Colonic mucosa (tissue), 4 donors: ENCODE data around the gene CLDN18. TPM values are rescaled to one million over a fixed set of nuclear protein-coding genes. Genes with fewer than 3 reads are reported as not detected.
A peak's percentile ranks its signal among the peaks of the same experiment; 100 is the strongest.

Source experiments
- DNase-seq: peaks from one replicate; pipeline ENCODE4 v3.0.0-alpha.2; 2020
- H3K27ac ChIP-seq: fragments of 200-600 bp; one replicate; pipeline ENCODE4 v1.8.0; 2021
- H3K27me3 ChIP-seq: fragments of 200-600 bp; one replicate; pipeline ENCODE4 v1.8.0; 2021
- H3K36me3 ChIP-seq: fragments of 200-600 bp; one replicate; pipeline ENCODE4 v1.8.0; 2021
- H3K4me1 ChIP-seq: fragments of 200-600 bp; one replicate; pipeline ENCODE4 v1.8.0; 2021; ENCODE audit warnings: mild to moderate bottlenecking
- H3K4me3 ChIP-seq: fragments of 200-600 bp; one replicate; pipeline ENCODE4 v1.8.0; 2021
- H3K9ac ChIP-seq, 2 donors: one replicate each; pipeline ENCODE4 v1.7.0; 2013; ENCODE audit warnings: control low read depth in 2 of 2, low read depth in 2 of 2, low read length in 2 of 2
- H3K9me3 ChIP-seq: fragments of 200-600 bp; one replicate; pipeline ENCODE4 v1.8.0; 2021
- intact Hi-C: fragments of 100-400 bp; cut with DNase I; formaldehyde crosslinking; loops from one replicate; pipeline ENCODE4 v1.14.1; 2022
- total RNA-seq, 2 donors: library from RNA; stranded (reverse); fragmentation: NEBNext Ultra II Directional in 1 of 2; extraction: Animal tissue kit (Norgen Biotek cat#: 25700) in 1 of 2; gene quantifications; one replicate each; pipeline ENCODE4 v1.2.1, GENCODE V29; 2021
- TF ChIP-seq, protein P1 (sequence below): fragments of 200-600 bp; IDR thresholded peaks from one replicate; pipeline ENCODE4 v1.8.0; 2022; ENCODE audit warnings: antibody characterized with exemption, mild to moderate bottlenecking
- donor health status: healthy.
- donor health status: DM: no; HTN: no; CAD: no.
- donor health status: DM: no; HTN: no; CAD: no.

The CLDN18 gene
- total RNA-seq, 2 donors from 2014 or later = 0.11 to 0.44 TPM

DNA sequence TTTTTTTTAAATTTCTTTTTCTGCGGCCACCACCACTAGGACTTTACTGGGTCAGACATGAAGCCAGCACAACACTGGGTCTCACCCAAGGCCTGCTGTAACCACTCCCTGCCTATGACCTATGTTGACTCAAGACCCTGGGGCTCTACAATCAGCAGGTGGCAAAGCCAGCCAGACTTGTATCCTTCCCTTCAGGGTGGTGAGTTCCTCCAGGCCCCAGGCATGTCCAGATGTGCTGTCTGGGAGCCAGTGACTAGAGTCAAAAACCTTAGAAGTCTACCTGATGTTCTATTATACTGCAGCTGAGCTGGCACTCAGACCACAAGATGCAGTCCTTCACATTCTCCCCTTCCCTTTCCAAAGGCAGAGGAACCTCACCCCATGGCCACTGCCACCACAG is 31.6 kb upstream of the CLDN18 start:
- no peaks in the 10 kb centered on the region for H3K9me3 ChIP-seq
- TF ChIP-seq, protein P1, sequence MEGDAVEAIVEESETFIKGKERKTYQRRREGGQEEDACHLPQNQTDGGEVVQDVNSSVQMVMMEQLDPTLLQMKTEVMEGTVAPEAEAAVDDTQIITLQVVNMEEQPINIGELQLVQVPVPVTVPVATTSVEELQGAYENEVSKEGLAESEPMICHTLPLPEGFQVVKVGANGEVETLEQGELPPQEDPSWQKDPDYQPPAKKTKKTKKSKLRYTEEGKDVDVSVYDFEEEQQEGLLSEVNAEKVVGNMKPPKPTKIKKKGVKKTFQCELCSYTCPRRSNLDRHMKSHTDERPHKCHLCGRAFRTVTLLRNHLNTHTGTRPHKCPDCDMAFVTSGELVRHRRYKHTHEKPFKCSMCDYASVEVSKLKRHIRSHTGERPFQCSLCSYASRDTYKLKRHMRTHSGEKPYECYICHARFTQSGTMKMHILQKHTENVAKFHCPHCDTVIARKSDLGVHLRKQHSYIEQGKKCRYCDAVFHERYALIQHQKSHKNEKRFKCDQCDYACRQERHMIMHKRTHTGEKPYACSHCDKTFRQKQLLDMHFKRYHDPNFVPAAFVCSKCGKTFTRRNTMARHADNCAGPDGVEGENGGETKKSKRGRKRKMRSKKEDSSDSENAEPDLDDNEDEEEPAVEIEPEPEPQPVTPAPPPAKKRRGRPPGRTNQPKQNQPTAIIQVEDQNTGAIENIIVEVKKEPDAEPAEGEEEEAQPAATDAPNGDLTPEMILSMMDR = no peak
- H3K27me3 ChIP-seq = no peaks in the 10 kb centered on the region
- H3K27ac ChIP-seq = no peak overlapping the region
- H3K36me3 ChIP-seq = no peaks in the 10 kb centered on the region
- no peaks in the 10 kb centered on the region for H3K4me1 ChIP-seq
- no peak for DNase-seq
- H3K9ac ChIP-seq = no peak overlapping the region
- no peak overlapping the region for H3K4me3 ChIP-seq
- intact Hi-C loops = loop anchor here (10.0 kb wide), 1 partner anchor 874 kb away; no protein-coding TSS in a partner anchor

DNA sequence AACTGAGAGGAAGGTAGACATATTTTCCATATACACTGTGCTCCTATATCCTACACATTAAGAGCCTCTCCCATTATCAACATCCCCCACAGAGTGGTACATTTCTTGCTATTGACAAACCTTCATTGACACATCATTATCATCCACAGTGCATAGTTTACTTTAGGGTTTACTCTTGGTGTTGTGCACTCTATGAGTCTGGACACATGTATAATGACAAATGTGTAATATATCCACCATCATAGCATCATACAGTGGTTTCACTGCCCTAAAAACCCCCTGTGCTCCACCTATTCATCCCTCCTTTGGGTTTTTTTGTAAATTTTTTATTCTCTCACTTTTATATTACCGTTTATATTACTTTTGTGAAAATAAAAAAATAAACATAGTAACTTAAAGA is 22.2 kb upstream of the CLDN18 start:
- no peaks in the 10 kb centered on the region for H3K4me1 ChIP-seq
- no peak overlapping the region for H3K27ac ChIP-seq
- no peak overlapping the region for H3K9ac ChIP-seq
- H3K4me3 ChIP-seq = no peak overlapping the region
- H3K27me3 ChIP-seq = no peaks in the 10 kb centered on the region
- no peaks in the 10 kb centered on the region for H3K9me3 ChIP-seq
- TF ChIP-seq, protein P1 = no peak
- intact Hi-C loops = no loop called here
- no peak for DNase-seq
- H3K36me3 ChIP-seq = no peaks in the 10 kb centered on the region

DNA sequence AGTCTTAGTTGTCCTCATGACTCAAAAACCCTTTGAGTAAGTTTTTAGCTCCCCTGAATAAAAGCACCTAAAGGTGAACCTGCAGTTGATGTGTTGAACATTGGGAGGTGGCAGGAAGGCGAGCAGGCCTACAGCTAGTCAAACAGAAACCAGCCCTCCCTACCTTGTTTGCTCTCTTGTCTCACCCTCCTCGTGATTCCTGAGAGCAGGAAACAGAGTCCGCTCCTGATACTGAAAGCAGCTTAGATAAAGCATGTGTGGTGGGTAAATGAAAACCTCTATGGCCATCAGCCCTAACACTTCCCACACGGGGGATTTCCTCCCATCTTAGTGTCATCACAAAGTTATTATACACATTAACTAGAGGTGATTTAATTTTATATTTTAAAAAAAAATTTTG is 21.8 kb upstream of the CLDN18 start:
- Histone ChIP-seq H3K36me3 (no peaks in the 10 kb centered on the region), H3K4me1 (no peaks in the 10 kb centered on the region), H3K9ac (no peak overlapping the region), H3K4me3 (no peak overlapping the region), H3K9me3 (no peaks in the 10 kb centered on the region), H3K27me3 (no peaks in the 10 kb centered on the region), H3K27ac (no peak overlapping the region)
- TF ChIP-seq, protein P1 = no peak
- DNase-seq = peak; percentile 35
- intact Hi-C loops = no loop called here

DNA sequence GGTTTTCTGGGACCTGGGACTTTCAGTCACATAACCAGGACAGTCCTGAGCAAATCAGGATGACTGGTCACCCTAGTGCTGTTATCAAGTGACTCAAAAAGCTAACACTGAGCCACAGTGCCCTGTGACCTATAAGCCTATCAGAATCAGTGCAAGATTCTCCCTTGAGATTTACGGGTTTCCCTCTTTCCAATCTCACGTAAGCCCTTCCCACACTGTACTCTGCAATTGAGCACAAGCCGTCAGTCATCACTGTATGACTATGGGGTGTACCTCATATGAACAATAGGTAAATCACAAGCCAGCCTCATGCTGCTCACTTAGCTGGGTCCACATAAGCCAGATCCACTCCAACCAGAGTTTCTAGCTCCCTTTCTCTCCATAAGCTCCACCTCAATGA is 21.0 kb upstream of the CLDN18 start:
- Histone ChIP-seq H3K9ac (no peak overlapping the region), H3K36me3 (no peaks in the 10 kb centered on the region), H3K27me3 (no peaks in the 10 kb centered on the region), H3K9me3 (no peaks in the 10 kb centered on the region), H3K27ac (no peak overlapping the region), H3K4me1 (no peaks in the 10 kb centered on the region), H3K4me3 (no peak overlapping the region)
- TF ChIP-seq, protein P1 = no peak
- no peak for DNase-seq
- intact Hi-C loops = no loop called here

DNA sequence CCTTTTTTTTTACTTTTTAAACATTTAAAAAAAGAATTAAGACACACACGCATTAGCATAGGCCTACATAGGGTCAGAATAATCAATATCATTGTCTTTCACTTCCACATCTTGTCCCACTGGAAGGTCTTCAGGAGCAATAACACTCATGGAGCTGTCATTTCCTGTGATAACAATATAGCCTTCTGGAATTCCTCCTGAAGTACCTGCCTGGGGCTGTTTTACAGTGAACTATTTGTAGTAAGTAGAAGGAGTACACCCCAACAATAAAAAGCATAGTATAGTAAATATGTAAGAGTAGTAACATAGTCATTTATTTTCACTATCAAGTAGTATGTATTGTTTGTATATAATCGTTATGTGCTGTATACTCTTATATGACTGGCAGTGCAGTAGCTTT is 19.5 kb upstream of the CLDN18 start:
- DNase-seq = no peak
- H3K4me1 ChIP-seq = no peaks in the 10 kb centered on the region
- H3K9me3 ChIP-seq = no peaks in the 10 kb centered on the region
- H3K9ac ChIP-seq = no peak overlapping the region
- intact Hi-C loops = no loop called here
- no peaks in the 10 kb centered on the region for H3K36me3 ChIP-seq
- TF ChIP-seq, protein P1 = no peak
- H3K27me3 ChIP-seq = no peaks in the 10 kb centered on the region
- no peak overlapping the region for H3K27ac ChIP-seq
- H3K4me3 ChIP-seq = no peak overlapping the region

DNA sequence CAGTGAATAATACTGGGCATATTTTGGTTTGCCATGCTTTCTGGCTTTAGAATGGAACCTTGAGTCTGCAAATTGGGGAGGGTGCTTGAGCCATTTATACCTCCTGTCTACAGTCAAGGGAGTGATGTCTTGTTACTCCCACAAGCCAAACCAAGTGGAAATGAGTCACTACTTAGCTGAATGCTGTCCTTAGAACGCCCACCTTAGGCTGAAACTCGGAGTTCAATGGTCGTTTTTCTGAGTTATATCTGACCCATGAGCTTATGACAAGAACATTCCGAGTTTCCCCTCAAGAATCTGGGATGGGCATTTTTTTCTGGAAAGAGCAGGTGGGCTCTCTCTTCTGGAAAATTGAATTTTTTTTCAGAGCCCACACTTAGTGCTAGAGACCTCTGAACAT is 17.4 kb upstream of the CLDN18 start:
- TF ChIP-seq, protein P1 = no peak
- Histone ChIP-seq H3K9me3 (no peaks in the 10 kb centered on the region), H3K36me3 (no peaks in the 10 kb centered on the region), H3K27ac (no peak overlapping the region), H3K4me3 (no peak overlapping the region), H3K4me1 (no peaks in the 10 kb centered on the region), H3K9ac (no peak overlapping the region), H3K27me3 (no peaks in the 10 kb centered on the region)
- no peak for DNase-seq
- intact Hi-C loops = no loop called here
